CD4-positive, alpha-beta T cell treated with Interleukin-15 for 1 hour (primary cell): ENCODE data around the gene GAS7.
"Not testable (repeated sequence)": the region's sequence is repeated elsewhere in the genome, so short reads cannot be mapped to it uniquely, and the experiment has no call there.

ENCODE experiments used
- DNase-seq: peaks from one replicate; pipeline ENCODE4 v3.0.0-alpha.2; 2020

Gene GAS7

GRCh38 chr17:10013365-10014112 lies 184.9 kb downstream of the GAS7 start:
- peak; percentile 41 for DNase-seq

GRCh38 chr17:10010752-10011151 lies 187.7 kb downstream of the GAS7 start:
- no peak for DNase-seq

DNA sequence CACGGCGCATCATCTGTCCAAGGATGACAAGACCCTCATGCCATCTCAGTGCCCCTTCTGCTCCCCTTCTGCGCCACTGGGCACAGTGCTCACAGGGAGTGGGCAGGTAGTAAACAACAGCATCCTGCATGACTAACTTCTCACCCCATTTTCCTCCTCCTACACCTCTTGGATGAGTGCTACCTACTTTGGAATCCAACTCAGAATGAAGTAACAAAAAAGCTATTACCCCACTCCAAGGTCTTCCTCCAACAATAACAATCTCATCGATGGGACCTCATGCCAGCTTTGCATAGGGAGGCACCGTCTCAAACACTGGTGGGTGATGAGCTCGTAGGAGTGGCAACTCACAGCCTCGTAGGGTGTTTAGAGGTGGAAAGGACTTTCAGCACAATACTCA lies 194.7 kb downstream of the GAS7 start:
- DNase-seq = no peak

DNA sequence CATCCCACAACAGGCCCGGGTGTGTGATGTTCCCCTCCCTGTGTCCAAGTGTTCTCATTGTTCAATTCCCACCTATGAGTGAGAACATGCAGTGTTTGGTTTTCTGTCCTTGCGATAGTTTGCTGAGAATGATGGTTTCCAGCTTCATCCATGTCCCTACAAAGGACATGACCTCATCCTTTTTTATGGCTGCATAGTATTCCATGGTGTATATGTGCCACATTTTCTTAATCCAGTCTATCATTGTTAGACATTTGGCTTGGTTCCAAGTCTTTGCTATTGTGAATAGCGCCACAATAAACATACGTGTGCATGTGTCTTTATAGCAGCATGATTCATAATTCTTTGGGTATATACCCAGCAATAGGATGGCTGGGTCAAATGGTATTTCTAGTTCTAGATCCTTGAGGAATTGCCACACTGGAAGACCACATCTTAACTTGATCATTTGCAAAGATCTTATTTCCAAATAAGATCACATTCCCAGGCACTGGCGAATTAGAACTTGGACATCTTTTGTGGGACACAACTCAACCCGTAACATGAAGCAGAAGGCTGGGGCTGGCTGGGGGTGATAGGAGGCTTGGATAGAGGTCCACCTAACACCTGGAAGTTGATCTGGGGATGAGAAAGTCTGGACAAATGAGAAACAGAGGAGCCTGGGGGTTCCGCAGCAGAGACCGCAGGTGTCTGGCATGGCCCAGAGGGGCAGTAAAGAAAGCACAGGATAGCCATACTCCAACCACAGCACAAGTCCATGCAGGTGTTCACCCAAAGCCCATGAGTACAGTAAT lies 195.6 kb downstream of the GAS7 start:
- not testable (repeated sequence) for DNase-seq

DNA sequence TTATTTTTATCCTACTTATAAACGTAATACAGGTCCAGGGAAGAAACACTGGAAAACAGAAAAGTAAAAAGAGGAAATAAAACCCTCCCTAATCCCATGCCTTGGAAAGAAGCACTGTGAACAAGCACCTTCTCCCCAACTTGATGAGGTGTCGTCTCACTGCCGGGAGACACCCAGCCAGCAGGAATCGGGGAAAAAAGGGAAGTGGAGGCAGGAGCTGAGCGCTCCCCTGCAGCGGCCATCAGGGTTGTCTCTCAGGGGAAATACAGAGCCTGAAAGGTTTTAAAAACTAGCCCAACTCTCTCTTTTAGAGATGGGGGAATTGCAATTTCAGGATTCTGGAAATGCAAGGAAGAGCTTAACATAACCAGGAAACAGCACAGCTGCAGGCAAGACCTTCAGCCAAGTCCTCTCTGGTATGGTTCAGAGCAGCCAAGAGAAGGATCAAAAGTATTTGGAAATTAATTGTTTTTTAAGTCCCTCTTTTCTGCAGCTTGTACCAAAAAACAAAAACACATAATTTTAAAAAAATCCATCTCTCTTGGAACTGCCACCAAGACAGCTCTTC lies 197.0 kb downstream of the GAS7 start:
- no peak for DNase-seq

DNA sequence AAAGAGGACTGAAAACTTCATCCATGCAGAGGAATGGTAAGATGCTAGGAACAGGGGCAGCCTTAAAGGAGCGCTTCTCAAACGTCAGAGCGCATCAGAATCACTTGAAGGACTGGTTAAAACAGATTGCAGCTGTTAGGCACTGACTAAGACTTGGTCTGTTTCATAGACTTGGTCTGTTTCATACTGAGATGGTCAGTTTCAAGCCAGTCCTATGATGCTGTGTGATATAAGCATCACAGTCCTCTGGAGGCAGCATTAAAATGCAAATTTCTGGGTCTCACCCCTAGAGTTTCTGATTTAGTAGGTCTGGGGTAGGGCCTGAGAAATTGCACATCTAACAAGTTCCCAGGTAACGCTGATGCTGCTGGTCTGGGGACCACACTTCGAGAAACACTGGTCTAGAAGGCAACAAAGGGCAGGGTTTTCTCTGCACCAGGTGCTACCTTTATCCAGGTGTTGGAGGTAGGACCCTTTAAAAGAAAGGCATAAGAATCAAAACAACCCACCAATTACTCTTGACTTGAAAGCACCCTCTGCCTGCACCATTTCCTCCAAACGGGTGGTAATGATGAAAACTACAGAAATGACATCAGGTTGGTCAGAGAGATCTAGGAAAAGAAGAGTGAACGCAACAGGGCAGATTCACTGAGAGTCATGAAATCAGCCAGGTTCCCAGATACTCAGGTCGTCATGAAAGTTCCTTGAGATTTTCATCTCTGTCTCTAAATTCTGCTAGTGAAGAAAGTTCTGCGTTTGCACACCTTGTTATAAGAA lies 198.3 kb downstream of the GAS7 start:
- DNase-seq = no peak

- DNase-seq = no peak
Measured at GRCh38 chr17:9998060-9998459, 200.3 kb downstream of the GAS7 start.

DNA sequence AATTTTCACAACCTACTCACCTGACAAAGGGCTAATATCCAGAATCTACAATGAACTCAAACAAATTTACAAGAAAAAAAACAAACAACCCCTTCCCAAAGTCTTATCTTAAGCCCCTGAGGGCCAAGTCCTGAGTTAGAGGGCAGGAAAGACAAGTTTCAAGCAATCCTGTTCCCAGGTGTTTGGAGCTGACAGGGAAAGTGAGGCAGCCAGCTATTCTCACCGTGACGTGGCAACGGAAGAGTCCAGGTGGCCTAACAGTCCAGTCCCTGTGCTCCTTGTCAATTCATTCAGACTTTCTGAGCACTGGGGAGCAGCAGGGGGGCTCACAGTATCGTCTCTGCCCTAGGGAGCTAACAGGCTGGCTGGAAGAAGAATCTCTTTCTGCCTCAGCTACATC lies 203.6 kb downstream of the GAS7 start:
- no peak for DNase-seq

DNA sequence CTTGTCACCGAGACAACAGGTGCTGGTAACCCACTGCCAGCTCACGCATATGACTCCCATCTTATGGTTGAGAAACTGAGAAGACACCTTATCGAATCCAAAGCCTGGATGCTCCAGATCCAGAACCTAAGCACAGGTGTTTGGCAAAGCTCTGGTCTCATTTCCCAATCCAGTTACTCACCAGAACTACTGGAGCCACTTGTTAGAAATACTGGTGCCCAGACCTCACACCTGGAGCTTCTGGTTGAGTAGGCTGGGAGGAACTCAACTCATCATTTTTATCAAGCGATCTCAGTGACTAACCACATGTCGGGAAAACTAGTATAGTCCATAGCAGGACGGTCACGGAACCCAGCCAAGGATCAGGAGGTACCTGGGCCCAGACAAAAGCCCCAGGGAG lies 206.6 kb downstream of the GAS7 start:
- DNase-seq = no peak

GRCh38 chr17:9991351-9991750 lies 207.1 kb downstream of the GAS7 start:
- DNase-seq = no peak

DNA sequence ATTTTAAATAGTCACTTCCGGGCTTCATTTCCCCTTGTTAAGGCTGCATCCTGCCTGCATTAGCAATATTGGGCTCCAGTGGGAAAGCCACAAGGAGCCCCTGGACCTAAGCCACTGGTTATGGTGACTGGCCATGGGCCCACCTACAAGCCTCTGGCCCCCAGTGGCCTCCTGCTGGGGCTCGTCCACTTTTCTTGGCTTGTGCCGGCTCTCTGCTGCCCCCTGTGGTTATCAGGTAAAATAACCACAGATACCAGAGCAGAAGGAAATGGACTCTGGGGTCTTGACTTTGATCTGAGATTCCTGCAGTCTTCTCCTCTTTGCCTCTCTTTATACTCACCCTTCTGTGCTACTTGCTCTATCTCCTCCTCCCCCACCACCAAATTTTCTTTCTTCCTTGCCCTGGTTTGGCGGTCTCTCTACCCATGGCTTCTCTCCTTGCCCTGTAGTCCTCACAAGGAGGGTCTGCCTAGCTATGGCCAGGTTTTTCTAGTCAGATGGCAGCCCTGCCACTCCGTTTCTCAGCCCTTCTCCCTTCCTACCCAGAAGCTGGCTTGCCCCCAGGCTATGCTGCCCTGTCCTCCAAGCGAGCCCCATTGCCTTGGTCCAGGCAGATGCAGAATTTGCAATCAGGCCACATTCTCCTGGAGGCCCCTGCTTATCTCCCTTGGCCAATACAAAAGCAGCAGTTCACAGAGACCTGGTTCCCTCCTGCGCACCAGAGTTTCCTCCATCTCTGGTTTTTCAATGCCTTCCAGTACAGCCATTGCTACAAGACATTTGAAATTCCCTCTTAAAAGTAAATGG lies 210.4 kb downstream of the GAS7 start:
- peak; percentile 33 for DNase-seq

- DNase-seq = no peak
Measured at GRCh38 chr17:9986754-9987382, 211.5 kb downstream of the GAS7 start.

DNA sequence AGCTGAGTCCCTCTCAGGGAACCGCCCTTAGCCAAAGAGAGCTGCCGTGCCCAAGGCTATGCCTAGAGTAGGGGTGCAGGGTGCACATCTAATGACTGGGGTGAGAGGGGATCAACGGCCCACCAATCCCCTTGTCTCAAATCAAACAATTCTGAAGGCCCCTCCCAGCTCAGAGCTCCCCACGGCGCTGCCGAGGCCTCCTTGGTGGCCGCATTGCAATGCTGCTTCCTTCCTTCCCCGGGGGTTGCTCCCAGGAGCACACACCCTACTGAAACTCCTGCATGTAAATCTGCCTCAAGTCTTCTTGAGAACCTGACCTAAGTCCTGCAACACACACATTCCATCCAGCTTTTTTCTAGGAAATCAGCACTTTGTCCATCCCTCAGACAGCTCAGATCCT lies 212.8 kb downstream of the GAS7 start:
- no peak for DNase-seq

DNA sequence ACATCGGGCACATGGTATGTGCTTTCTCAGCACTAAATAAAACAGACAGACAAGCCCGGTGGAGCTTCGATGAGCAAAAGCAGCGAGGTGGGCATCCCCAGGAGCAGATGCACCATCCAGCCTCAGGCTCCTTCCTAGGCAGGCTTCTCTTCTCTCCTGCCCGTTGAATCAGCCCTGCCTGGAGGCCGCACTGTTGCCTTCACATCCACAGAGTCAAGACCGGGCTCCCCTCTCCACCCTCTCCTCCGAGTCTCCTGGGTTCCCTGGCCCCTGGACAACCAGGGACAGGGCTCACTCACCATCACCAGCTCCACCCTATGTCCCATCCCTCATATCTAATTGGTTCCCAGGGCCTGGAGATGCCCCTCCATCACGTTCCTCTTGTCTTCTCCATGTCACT lies 213.6 kb downstream of the GAS7 start:
- DNase-seq = no peak

GRCh38 chr17:9982159-9982558 lies 216.2 kb downstream of the GAS7 start:
- no peak for DNase-seq

DNA sequence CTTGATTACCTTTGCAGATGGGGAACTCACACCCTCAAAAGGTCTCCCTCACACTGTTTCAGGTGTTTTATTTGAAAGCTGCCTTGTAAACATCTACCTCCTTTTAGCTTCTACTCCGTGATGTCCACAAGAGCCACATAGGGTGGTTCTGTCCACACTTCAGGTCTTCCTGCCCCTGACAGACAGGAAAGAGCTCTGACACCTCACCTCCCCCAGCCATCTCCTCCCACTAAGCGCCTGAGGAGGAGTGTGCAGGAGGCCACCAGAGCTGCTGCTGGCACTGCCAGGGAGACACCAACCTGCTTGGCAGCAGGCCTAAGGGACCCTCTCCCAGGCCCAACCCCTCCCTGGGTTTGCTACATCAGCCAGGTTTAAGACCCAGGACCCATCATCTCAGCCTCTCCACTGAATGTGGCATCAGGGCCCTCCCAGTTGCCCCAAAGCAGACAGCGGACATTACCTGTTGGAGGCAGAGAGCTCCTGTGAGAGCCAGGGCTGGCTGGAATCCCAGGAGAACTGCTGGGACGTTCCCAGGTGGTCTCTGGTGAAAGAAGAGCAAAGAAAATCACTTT lies 217.0 kb downstream of the GAS7 start:
- DNase-seq = no peak

DNA sequence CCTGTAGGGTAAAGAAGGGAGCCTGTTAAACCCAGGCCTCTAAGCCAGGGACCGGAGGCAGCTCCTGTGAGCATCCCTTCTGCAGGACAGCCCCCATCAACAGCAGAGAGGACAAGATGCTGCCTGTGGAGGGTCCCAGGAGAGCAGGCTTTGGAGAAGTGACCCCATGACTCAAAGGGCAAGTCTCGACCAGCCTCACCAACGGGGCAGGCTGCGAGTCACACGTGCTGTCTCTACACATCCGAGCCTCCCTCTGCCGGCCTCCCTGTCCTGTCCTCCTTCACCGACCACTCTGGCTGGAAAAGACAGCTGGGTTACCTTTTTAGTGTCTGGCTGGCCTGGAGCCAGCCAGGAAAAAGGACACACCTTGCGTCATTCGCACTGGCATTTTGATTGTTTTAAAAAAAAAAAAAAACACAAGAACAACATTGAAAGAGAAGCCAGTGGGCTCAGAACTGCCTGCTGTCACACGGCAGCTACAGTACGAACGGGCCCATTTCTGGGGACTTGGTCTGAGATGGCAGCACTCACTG lies 218.9 kb downstream of the GAS7 start:
- DNase-seq = no peak

GRCh38 chr17:9977180-9977575 lies 221.2 kb downstream of the GAS7 start:
- DNase-seq = no peak

- no peak for DNase-seq
Measured at GRCh38 chr17:9976283-9977179, 221.9 kb downstream of the GAS7 start.
